GM21423 (cell line): ENCODE data around the gene CDH2.

Experiments used
- ATAC-seq: cut with Tn5 transposase; IDR thresholded peaks from one replicate; pipeline ENCODE4 v1.9.1; 2021; ENCODE audit warnings: mild to moderate bottlenecking, moderate library complexity; ENCODE audit not compliant: unreplicated experiment

Gene CDH2

DNA sequence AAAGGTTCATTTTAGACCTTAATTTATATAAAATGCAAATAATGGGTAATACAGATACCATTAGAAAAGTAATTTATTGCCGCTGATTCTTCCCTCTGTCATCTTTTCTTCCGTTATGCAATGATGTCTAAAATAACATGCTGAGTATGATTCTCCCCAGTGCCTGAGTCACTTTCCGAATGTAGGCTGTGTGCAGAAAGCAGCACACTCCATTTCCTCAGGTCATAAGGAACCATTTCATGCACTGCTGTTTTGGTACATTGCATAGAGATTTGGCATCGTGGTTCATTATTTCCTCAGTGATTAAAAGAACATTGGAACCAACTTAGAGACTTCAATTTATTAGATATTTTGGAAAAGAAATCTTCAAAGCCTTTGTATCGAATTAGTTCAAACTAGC, 173.5 kb downstream of the CDH2 start:
- ATAC-seq: no peak

DNA sequence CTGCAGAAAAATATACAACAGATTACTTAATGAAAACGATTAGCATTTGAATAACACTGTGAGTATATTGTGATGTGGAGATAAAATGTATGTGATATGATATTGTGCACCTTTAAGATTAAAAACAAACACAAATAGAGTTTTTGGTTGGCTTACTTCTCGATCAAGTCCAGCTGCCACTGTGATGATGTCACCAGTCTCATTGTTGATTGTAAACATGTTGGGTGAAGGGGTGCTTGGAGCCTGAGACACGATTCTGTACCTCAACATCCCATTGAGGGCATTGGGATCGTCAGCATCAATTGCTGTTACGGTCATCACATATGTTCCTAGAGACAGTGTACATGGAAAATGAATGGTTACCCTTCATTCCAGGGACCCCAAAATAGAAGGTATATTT, 174.1 kb downstream of the CDH2 start:
- ATAC-seq: no peak

DNA sequence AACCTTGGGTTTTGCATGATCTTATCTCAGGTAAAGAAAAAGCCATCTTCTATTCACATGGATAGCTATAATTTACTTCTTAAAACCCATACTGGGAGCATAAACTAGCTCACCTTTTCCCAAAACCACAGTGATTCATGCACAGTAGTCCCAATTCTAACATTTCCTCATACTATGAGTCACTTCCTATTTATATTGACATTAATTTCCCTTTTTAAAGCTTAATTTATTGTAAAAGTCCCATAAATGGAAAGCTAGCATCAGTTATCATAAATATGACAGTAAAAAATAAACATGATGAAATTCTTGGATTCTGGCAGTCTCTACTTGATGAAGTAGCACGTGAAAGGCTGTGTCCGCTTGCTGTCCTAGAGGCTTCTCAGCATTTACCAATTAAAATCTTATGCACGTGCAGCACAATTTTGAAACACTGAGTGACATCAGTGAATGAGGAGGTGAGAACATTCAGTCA, 180.1 kb downstream of the CDH2 start:
- no peak for ATAC-seq

DNA sequence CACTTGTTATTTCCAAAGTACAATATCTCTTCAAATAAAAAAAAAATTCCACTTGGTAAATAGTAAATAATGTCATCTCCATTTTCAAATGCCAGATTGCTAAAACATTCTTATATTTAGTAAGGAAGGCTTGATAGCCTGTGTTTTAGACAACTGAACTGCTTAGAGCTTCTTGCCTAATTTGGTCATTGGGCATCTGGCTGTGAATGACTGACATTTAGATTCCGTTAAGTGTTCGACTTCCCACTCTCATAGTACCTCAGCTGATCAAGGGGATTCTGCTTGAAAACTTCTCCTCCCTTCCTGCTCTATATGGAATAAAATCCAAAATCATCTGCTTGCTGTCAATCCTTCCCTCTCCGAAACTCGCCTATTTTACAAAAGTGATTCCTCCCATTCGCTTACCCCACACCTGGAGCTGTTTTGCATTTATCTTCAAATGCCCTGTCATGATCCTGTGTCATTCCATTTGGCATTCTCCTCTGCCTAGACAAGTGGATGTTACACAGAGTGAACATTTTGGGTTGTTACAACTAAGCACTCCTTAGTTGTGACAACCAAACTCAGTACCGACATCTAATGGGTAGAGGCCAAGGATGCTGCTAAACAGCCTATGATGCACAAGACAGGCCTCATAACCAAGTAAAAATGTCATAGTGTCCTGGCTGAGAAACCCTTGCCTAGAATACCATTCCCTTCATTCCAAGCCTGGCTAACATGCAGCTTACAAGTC, 181.0 kb downstream of the CDH2 start:
- no peak for ATAC-seq

DNA sequence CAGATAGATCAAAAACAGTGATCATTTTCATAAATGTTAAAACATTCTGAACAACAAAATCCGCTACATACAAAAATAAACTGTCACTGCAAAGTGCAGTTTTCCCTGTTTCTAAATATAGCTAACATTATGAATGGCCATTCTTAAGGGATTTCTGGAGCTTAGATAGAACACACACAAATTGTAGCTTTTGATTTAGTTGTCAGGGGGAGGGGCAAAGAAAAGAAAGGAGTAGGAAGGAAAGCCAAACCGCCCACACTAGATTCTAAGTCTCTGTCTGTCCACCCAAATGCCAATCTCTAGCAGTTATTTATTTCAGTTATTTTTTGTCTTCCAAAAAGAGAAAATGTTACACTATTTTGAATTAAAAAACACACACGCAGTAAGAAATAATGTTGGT, 182.4 kb downstream of the CDH2 start:
- ATAC-seq: no peak

DNA sequence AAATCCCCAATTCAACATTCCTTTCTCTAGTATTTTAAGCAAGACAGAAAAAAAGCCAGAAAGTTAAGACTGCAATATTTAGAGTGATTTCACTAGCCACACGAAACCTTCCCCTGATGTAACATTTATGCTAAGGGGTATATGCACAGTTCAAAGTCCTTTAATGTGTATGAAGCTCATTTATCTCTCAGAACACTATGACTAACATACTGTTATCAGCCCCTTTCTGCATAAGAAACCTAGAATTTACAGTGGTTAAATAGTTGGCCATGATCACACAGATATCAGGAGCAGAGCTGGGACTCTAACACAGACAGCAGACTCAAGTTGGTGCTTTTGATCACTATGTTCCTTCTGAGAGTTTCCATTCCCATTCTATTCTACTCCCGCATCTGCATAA, 185.5 kb downstream of the CDH2 start:
- ATAC-seq: no peak

DNA sequence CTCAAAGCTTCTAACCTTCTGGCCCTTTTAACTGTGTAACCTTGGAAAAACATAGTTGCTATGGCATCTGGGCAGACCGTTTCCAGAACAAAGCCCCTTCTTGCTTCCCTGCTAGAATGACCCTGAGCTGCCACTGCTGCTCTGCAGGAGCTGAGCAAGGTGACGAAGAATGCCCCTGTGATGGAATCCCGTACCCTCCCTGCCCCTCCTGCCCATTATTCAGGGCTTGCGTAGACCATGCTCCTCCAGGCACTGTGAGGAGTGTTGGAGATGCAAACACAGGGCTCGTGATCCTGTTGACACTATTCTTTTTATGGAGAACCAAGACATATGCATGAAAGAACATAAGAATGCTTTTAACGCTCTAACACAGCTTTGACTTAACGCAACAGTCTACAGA, 191.1 kb downstream of the CDH2 start:
- no peak for ATAC-seq

DNA sequence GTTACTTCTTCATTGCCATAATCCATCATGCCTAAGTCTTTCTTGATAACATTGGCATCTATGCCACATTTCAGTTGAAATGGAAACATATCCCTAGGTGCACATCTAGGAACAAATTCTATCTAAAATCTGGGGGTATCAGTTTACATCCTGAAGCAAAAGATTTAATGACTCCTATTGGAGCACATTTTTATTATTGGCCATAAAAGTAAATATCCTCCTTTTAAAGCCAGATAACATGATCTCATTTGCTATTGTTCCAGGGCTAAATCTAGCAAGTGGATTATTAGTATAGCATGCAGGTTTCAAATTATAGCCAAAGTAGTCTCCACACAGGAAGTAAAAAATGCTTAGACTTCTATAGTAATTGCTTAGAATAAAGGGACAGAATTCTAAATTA, 193.2 kb downstream of the CDH2 start:
- no peak for ATAC-seq

DNA sequence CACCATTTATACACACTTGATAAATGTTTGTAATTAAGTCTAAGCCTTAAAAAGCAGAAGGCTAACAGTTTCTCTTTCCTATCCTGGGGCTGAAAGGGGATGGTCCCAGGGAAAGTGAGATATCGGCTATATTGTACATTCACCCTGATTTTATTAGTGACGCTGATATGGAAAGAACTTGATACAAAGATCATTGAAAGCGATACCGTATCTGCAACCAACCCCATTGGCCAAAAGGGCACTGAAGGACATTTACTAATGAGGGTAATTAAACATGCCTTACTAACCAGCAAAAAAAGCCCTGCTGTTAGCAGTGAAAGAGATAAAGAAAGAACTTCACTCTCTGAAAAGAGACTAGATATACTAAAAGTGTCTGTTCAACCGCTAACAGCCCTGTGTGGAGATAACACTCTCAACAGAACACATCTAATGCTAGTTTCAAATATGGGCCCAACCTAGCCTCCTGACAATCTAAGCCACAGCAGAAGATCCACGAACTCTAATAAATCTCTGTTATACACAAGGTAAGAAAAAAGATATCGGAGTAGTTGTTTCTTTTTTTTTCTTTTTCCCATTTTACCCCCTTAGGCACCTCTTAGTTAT, 200.0 kb downstream of the CDH2 start:
- ATAC-seq: no peak

DNA sequence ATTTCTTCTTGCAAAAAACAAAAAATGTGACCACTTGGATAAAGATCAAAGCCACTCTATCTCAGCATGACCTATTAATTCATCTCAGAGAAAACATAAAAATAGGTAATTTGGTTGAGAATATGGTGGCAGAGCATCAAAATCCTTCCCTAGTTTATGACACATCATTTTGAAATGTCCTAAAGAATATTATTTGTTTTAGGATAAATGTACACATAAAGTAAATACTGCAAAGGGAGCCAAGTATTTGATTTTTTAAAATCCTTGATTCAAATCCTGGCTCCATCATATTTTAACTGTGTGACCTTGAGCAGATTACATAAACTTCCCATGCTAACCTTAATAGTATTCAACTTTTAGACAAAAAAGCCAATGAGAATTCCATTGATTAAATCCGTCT, 206.6 kb downstream of the CDH2 start:
- ATAC-seq: no peak

DNA sequence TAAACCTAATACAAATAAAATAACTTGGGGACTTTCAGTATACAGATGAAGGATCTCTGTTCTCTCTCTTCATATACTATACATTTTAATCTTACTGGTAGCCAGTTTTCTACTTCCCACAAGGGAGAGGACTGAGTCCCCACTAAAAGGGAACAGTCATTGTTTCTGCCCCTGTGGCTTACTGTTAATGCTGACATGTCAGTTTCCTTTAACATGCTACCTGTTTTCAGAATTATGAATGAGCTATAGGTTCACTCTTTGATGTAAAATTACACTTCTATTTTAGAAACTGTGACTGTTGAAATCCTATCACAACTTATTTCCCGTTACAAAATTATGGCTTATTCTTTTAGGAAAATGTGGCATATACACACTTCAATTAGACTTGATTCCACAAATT, 207.7 kb downstream of the CDH2 start:
- no peak for ATAC-seq

DNA sequence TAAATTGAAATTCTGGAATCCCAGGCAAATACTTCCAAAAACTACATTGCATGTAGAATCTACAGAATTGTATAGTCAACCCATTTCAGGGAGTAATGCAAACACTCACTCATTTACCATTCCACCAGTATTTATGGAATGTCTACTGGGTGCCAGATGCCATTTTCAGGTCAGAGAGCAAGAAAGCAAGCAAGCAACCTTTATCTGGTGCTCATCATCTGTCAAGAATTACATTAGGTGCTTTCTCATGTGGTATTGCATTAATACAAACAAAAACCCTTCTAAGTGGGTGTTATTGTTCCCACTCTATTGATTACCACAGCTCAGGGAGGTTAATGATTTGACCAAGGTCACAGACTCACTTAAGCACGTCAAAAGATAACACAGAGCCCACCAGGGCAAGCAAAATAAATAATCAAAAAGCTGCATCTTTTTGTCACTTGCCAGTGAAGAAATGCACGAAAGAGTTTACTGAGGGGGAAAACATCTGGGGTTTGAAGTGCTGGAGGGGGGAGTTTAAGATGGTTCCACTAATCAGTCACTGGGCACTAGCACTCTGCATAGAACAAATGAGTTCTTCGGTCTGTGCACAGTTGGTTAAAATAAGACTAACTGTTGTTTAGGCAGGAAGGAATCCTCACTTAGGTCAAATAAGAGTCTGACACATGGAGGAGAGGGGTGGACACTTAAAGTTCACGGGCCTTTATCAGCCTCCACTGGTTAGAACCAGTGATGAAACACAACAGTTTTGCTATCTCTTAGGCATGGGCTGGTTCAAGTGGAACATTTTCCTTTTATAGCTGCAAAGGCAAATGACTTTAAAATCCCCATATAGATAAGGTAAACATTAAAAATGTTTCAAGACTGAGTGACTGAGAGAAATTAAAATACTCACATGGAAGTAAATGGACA, 208.8 kb downstream of the CDH2 start:
- no peak for ATAC-seq

DNA sequence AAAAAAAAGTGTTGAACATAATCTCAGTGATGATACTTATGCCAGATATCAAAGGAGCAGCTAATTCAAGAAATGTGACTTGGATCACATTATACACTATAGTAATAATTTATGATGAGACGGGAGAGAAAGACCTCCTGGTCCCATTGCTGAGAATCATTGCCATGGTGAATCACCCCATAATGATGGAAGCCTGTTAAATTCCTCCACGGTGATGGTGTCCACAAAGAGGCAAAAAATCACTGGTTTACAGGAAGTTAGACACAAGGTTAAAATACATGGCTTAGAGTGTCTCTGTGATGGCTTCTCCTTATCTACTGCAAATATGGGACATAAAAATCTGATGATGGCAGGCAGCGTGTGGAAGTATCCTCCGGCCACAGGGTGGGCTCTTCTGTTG, 210.0 kb downstream of the CDH2 start:
- ATAC-seq: no peak

DNA sequence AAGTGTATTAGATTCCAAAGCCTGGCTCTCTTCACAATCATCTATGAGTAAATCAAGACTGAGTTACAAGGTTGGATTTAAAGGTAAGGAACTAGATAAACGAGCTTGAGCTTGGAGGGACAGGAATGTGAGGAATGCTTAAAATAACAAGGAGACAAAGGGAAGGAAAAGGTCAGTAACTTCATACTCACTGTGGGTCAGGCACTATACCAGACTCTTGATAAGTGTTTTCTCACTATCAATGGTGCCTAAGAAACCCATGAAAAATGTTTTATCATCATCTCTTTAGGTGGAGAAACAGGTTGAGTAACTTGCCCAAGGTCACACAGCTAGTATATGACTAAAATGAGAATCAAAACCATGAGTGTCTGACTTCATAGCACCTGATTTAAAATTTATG, 212.1 kb downstream of the CDH2 start:
- ATAC-seq: no peak

DNA sequence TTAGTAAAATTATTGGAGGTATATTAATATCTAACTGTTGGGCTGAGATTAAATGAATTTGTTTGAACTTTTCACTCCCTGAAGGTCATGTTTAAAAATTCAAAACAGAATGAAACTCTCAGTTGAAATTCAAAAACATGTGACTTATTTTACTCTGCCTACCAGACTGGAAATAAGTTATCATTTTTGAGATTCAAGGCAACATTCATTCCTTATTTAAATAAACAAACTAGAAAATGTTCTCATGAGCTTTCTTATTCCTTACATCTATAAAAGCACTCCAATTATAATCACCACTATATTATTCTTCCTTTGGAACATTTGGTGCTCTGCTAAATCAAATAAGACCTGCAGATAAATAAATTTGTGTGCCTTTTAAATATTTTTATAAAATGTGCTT, 217.8 kb downstream of the CDH2 start:
- no peak for ATAC-seq

DNA sequence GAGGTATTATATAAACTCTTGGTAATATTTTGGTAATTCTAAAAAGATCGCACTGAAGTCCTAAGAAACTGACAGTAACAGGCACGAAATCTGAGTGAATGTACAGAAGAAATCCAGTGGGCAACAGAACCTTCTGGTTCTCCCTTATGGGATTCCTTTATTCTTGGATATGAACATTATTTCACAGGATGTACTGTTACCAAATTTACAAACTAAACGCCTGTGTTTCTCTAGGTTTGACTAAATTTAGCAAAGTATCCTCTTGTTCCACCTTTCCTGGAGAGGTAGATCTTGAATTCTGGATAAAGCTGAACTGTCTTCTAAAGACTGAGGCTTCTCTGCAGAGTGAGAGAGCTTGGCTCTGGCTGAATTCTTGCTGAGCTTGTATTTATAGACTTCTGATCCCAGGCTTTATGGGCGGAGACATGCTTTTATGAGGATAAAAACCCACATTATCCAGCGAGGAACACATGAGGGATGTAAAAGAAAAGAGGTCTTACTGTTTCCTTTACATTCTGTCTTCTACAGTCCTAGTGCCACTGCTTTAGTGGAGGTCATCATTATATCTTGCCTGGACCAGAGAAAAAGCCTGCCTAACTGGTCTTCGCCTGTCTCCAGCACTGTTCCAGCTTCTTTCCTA, 220.8 kb downstream of the CDH2 start:
- no peak for ATAC-seq

DNA sequence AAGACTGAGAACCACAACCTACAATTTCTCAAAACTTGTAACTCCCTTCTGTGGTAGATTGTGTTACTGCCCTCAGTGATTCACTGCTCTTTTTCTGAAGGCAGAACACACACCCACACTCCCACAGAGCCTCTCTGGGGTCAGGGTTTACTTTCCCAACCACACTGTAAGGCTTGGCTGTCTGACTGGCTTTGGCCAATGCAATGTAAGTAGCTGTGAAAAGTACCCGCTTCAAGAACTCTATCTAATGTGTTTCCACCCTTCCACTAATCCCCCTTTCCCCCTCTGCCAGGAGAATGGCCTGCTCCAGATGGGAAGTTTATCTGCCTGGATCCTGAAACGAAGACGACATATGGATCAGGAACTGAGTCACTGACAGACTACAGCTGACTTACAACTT, 222.7 kb downstream of the CDH2 start:
- no peak for ATAC-seq

DNA sequence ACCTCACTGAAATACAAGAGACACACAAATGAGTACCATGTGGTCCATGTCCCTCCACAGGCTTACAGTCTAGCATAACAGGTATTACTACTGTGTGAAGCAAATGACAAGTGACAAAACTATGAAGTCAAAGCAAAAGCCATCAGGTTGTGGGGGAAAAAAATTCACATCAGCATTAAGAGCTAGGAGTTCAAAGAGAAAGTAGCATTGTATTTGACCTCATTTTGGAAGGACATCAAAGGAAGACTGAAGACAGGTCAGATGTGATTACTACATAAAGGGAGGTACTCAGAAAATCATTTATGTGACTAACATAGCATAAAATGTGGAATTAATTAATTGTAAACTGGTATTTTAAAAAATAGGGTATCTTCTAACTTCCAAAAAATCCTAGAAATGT, 224.2 kb downstream of the CDH2 start:
- no peak for ATAC-seq

DNA sequence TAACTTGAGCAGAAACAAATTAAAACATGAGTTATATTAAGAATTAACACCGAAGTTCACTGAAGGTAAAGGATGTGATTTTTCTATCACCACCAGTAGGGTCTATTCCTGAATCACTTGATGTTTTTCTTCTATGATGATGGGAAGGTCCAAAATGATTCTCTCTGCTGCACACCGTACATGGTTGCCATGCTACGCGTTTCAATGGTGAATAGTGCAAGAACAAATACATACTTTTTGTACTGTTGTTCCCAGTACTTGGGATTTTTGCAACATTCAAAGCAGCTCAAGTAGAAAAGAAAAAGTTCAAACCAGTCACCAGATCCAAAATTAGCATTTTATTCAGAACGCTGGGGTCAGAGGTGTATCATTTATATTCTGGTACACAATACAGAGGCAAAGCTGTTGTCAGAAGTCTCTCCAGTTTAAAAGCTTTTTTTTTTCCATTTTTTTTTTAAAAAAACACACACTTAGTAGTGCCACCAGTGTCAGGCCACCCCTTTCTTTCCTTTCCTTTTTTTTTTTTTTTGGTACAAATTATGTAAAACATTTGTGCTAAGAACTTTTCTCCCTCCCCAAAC, 226.2 kb downstream of the CDH2 start:
- ATAC-seq: no peak

DNA sequence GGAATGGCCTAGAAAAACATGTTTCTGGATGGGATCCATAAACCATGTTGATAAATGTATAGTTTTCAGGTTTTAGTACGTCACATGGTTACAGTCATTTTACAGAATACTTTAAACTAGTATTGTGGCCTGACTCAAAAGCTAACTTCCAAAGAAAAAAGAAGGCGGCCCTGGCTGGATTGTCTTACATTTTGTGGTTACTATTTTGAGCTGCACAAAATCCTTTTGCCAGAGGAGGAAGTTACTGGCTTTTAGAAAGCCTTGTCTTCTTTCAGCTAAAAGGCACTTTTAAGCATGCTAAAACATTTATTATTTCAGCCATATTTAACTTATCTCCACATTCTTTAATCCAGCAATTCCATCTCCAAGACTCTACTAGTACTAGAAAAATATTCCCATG, 227.9 kb downstream of the CDH2 start:
- ATAC-seq: no peak

DNA sequence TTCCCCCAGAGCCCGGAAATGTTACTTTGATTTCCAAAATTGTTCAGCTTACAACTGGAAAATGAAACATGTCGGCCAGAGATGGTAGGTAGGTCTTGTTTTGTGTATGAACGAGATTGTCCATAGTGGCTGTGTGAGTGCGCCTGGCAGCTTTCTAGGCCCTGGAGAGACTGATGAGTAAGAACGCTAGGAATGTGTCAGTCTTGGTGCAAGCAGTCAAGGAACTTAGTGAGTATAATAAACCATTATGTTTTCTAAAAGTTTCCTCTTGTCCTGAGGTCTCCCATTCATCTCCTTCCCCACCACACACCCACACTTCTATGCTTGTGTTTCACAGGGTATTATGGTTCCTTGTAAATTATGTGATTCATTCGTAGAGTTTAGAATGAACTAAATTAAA, 234.2 kb downstream of the CDH2 start:
- ATAC-seq: no peak
